ENCODE measurements around the gene MARCHF5.

- no peak for TF ChIP-seq CTCF (conservative IDR thresholded peaks at IDR 0.05; ENCODE audit: low read depth, low read length)
- no peak for TF ChIP-seq POLR2A (IDR thresholded peaks at IDR 0.05; ENCODE audit: low read depth, low read length)
- TF ChIP-seq CEBPB (IDR thresholded peaks at IDR 0.05; ENCODE audit: low read depth, low read length), result no peak
- TF ChIP-seq RFX5 (IDR thresholded peaks at IDR 0.05; ENCODE audit: low read depth, low read length), result no peak
- TF ChIP-seq RAD21 (IDR thresholded peaks at IDR 0.05; ENCODE audit: low read length), result no peak
- TF ChIP-seq MAFK (IDR thresholded peaks at IDR 0.05; ENCODE audit: low read depth, low read length), result no peak
- no peak for TF ChIP-seq SMC3 (IDR thresholded peaks at IDR 0.05; ENCODE audit: low read depth, low read length)
- TF ChIP-seq USF2 (IDR thresholded peaks at IDR 0.05; ENCODE audit: low read depth, low read length), result no peak
- TF ChIP-seq BHLHE40 (IDR thresholded peaks at IDR 0.05; ENCODE audit: low read depth, low read length), result no peak
- TF ChIP-seq CHD1 (IDR thresholded peaks at IDR 0.05; ENCODE audit: low read depth, low read length), result no peak
- TF ChIP-seq ELK1 (IDR thresholded peaks at IDR 0.05; ENCODE audit: borderline replicate concordance, low read depth, low read length), result no peak
These were observed 91.7 kb downstream of the MARCHF5 start for GRCh38 chr10:92382631-92383030.
